HEK293 (cell line): Measurements from ENCODE around the gene CRACDL.

ENCODE experiments used
- CTCF ChIA-PET: fragments of 350-600 bp; formaldehyde crosslinking; extraction: SDS; loops from one replicate; lab custom pipeline; 2021; ENCODE audit warnings: antibody characterized with exemption; lab: Yijun Ruan, JAX
- POLR2A ChIA-PET: fragments of 300-600 bp; formaldehyde crosslinking; extraction: SDS; loops from one replicate; lab custom pipeline; 2020; ENCODE audit warnings: antibody characterized with exemption, inconsistent platforms; lab: Yijun Ruan, JAX
- H3K27ac ChIP-seq: fragments of 200-500 bp; sonication (Bioruptor generic); 2 replicates; pipeline ENCODE4 v1.5.1; 2014; ENCODE audit warnings: low read depth, low read length, control low read depth, inconsistent platforms; ENCODE audit errors: extremely low read depth
- H3K36me3 ChIP-seq, 2 experiments: fragments of 200-500 bp in 1 of 2; sonication (Bioruptor generic) in 1 of 2; 1 replicate in 1 of 2; 2 replicates in 1 of 2; pipeline ENCODE4 v1.5.1; 2014 to 2017; ENCODE audit warnings: inconsistent platforms in 2 of 2, low read length in 2 of 2; ENCODE audit not compliant: control insufficient read depth in 2 of 2, insufficient read depth in 1 of 2
- H3K4me1 ChIP-seq: fragments of 200-500 bp; sonication (Bioruptor generic); 2 replicates; pipeline ENCODE4 v1.5.1; 2014; ENCODE audit warnings: mild to moderate bottlenecking, low read length, inconsistent platforms; ENCODE audit not compliant: control insufficient read depth, insufficient read depth
- H3K4me3 ChIP-seq: 2 replicates; pipeline ENCODE4 v1.5.1; 2011; ENCODE audit warnings: low read depth, mild to moderate bottlenecking, control low read depth, low read length, moderate library complexity
- H3K9me3 ChIP-seq: fragments of 200-500 bp; sonication (Bioruptor generic); 2 replicates; pipeline ENCODE4 v1.5.1; 2014; ENCODE audit warnings: low read depth, low read length, inconsistent platforms; ENCODE audit not compliant: control insufficient read depth, insufficient read depth
- GLIS2 ChIP-seq: fragments of 450-650 bp; formaldehyde crosslinking; IDR thresholded peaks from 2 replicates; pipeline ENCODE4 v1.5.1; 2016; ENCODE audit warnings: missing biosample characterization, missing genetic modification characterization
- SP2 ChIP-seq: fragments of 450-650 bp; formaldehyde crosslinking; IDR thresholded peaks from 2 replicates; pipeline ENCODE4 v1.5.1; 2016; ENCODE audit warnings: missing biosample characterization, missing genetic modification characterization
- SP7 ChIP-seq: fragments of 450-650 bp; formaldehyde crosslinking; IDR thresholded peaks from 2 replicates; pipeline ENCODE4 v1.5.1; 2016; ENCODE audit warnings: missing biosample characterization, missing genetic modification characterization
- ZBTB1 ChIP-seq: fragments of 450-650 bp; formaldehyde crosslinking; IDR thresholded peaks from 2 replicates; pipeline ENCODE4 v1.5.1; 2016; ENCODE audit warnings: missing biosample characterization, missing genetic modification characterization
- ZBTB21 ChIP-seq: fragments of 450-650 bp; formaldehyde crosslinking; IDR thresholded peaks from 2 replicates; pipeline ENCODE4 v1.5.1; 2017; ENCODE audit warnings: missing biosample characterization, missing genetic modification characterization
- ZNF155 ChIP-seq: fragments of 450-650 bp; formaldehyde crosslinking; IDR thresholded peaks from 2 replicates; pipeline ENCODE4 v1.5.1; 2016; ENCODE audit warnings: missing biosample characterization, missing genetic modification characterization
- ZNF157 ChIP-seq: fragments of 450-650 bp; formaldehyde crosslinking; IDR thresholded peaks from 2 replicates; pipeline ENCODE4 v1.5.1; 2016; ENCODE audit warnings: missing biosample characterization, missing genetic modification characterization
- ZNF416 ChIP-seq: fragments of 450-650 bp; formaldehyde crosslinking; IDR thresholded peaks from 2 replicates; pipeline ENCODE4 v1.5.1; 2016; ENCODE audit warnings: missing biosample characterization, missing genetic modification characterization
- ZNF560 ChIP-seq: fragments of 450-650 bp; formaldehyde crosslinking; IDR thresholded peaks from 2 replicates; pipeline ENCODE4 v1.5.1; 2017; ENCODE audit warnings: missing biosample characterization, missing genetic modification characterization, borderline replicate concordance
- ZNF585B ChIP-seq: fragments of 450-650 bp; formaldehyde crosslinking; IDR thresholded peaks from 2 replicates; pipeline ENCODE4 v1.5.1; 2016; ENCODE audit warnings: missing biosample characterization, missing genetic modification characterization
- ZNF624 ChIP-seq: fragments of 450-650 bp; formaldehyde crosslinking; IDR thresholded peaks from 2 replicates; pipeline ENCODE4 v1.5.1; 2017; ENCODE audit warnings: missing biosample characterization, missing genetic modification characterization
- ZNF626 ChIP-seq: fragments of 450-650 bp; sonication (Bioruptor Pico); formaldehyde crosslinking; IDR thresholded peaks from 2 replicates; pipeline ENCODE4 v1.5.1; 2018; ENCODE audit warnings: missing biosample characterization, missing genetic modification characterization, inconsistent platforms
- ZNF658 ChIP-seq: fragments of 450-650 bp; formaldehyde crosslinking; IDR thresholded peaks from 2 replicates; pipeline ENCODE4; 2016; ENCODE audit warnings: missing biosample characterization, missing genetic modification characterization
- ZNF747 ChIP-seq: fragments of 450-650 bp; formaldehyde crosslinking; IDR thresholded peaks from 2 replicates; pipeline ENCODE4 v1.5.1; 2016; ENCODE audit warnings: missing biosample characterization, missing genetic modification characterization
- ZNF785 ChIP-seq: fragments of 450-650 bp; formaldehyde crosslinking; IDR thresholded peaks from 2 replicates; pipeline ENCODE4 v1.5.1; 2016; ENCODE audit warnings: missing biosample characterization, missing genetic modification characterization
- ZNF830 ChIP-seq: fragments of 450-650 bp; IDR thresholded peaks from 2 replicates; pipeline ENCODE4 v1.5.0; 2018; ENCODE audit warnings: missing biosample characterization, missing genetic modification characterization, low read depth, mild to moderate bottlenecking, moderate library complexity
- TF ChIP-seq, protein P1 (sequence below): fragments of 450-650 bp; formaldehyde crosslinking; IDR thresholded peaks from 2 replicates; pipeline ENCODE4; 2016; ENCODE audit warnings: missing biosample characterization, missing genetic modification characterization
- TF ChIP-seq, protein P2 (sequence below): fragments of 450-650 bp; IDR thresholded peaks from 2 replicates; pipeline ENCODE4 v1.5.1; 2018; ENCODE audit warnings: missing biosample characterization, mild to moderate bottlenecking, missing genetic modification characterization
- TF ChIP-seq, protein P3 (sequence below): fragments of 450-650 bp; formaldehyde crosslinking; IDR thresholded peaks from 2 replicates; pipeline ENCODE4 v1.5.1; 2016; ENCODE audit warnings: missing biosample characterization, missing genetic modification characterization, low read depth
- TF ChIP-seq, protein P4 (sequence below): fragments of 450-650 bp; formaldehyde crosslinking; IDR thresholded peaks from 2 replicates; pipeline ENCODE4 v1.5.1; 2016; ENCODE audit warnings: missing biosample characterization, missing genetic modification characterization
- TF ChIP-seq, protein P5 (sequence below): fragments of 450-650 bp; formaldehyde crosslinking; IDR thresholded peaks from 2 replicates; pipeline ENCODE4 v1.5.1; 2016; ENCODE audit warnings: missing biosample characterization, missing genetic modification characterization

CRACDL gene

DNA sequence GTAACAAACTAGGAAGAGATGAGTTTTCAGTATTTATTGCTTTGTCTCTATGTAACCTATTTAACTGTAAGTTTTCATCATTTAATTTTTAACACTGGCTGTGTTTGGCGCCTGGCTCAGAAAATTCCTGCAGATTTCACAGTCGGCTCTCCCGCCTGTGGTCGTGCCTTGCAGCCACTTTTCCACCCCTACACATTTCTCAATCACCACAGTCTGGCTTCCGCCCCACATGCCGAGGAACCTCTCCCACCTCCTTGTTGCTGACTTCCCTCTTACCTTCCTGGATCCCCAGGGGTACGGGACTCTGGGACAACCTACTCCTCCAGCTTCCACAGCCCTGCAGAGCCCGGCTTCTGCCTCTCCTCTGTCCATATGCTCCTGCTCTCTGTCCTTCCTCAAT lies 163.5 kb downstream of the CRACDL start (continued):
- TF ChIP-seq ZNF626 (tag by site-specific recombination): no peak
- no peak for TF ChIP-seq ZNF416 (tag by site-specific recombination)
- TF ChIP-seq SP7: no peak
- TF ChIP-seq, protein P1, sequence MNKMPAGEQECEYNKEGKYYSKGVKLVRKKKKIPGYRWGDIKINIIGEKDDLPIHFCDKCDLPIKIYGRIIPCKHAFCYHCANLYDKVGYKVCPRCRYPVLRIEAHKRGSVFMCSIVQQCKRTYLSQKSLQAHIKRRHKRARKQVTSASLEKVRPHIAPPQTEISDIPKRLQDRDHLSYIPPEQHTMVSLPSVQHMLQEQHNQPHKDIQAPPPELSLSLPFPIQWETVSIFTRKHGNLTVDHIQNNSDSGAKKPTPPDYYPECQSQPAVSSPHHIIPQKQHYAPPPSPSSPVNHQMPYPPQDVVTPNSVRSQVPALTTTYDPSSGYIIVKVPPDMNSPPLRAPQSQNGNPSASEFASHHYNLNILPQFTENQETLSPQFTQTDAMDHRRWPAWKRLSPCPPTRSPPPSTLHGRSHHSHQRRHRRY (tag by site-specific recombination): no peak
- TF ChIP-seq SP2 (tag by site-specific recombination): no peak
- no peak for TF ChIP-seq ZBTB21
- no peak for TF ChIP-seq ZNF785 (tag by site-specific recombination)
- no peak for TF ChIP-seq ZNF585B (tag by site-specific recombination)
- no peak for TF ChIP-seq ZBTB1 (tag by site-specific recombination)
- no peak for TF ChIP-seq ZNF747 (tag by site-specific recombination)

DNA sequence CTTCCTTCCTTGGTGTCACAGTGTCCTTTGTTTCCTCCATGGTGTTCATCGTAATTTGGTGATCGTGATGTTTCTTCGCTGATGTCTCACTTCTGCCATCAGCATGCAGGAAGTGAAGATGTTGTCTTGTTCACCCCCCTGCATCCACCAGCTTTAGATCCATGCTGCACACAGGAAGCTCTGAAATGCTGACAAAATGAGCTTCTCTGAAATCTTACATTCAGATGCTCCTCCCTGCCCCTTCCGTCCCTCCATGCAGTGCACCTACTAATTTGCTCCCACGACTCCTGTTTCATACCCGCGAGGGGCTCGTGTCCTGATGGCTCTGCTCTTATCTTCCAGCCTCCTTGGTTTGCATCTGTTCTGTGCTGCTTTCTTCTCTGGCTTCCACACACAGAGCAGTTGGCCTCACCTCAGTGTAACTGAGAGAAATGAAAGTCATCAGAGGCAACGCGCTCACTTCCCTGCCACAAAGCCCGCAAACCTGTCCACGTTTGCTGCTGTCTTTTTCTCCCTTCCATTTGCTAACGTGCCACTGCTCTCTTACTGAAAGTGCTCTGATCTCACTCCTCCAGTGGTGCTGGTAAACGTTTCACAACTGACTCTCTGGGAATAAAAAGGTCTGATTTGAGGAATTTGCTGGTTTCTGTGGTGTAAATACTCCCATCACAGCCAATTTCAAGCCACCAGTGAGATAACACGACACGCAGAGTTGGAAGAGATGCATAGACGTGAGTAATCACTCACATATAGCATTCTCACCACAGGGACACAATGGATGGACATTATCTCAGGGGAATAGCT lies 164.1 kb downstream of the CRACDL start:
- no peak overlapping the region for H3K4me3 ChIP-seq
- ChIA-PET POLR2A (no interaction called here), CTCF (interaction anchor here (0.7 kb wide), 1 partner anchor 360 kb away, joined by 3 read pairs; no protein-coding TSS in a partner anchor)
- H3K9me3 ChIP-seq: no peaks in the 10 kb centered on the region
- no peaks in the 10 kb centered on the region for H3K36me3 ChIP-seq
- no peak overlapping the region for H3K27ac ChIP-seq
- TF ChIP-seq ZBTB1 (tag by site-specific recombination) (no peak), ZNF658 (tag by site-specific recombination) (no peak), ZNF157 (tag by site-specific recombination) (no peak), ZNF560 (tag by site-specific recombination) (no peak), GLIS2 (tag by site-specific recombination) (no peak), ZNF155 (no peak), ZNF624 (tag by site-specific recombination) (no peak), ZNF830 (tag by site-specific recombination) (no peak)
- TF ChIP-seq, protein P2, sequence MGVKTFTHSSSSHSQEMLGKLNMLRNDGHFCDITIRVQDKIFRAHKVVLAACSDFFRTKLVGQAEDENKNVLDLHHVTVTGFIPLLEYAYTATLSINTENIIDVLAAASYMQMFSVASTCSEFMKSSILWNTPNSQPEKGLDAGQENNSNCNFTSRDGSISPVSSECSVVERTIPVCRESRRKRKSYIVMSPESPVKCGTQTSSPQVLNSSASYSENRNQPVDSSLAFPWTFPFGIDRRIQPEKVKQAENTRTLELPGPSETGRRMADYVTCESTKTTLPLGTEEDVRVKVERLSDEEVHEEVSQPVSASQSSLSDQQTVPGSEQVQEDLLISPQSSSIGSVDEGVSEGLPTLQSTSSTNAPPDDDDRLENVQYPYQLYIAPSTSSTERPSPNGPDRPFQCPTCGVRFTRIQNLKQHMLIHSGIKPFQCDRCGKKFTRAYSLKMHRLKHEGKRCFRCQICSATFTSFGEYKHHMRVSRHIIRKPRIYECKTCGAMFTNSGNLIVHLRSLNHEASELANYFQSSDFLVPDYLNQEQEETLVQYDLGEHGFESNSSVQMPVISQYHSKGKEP (tag by site-specific recombination): no peak
- TF ChIP-seq, protein P3, sequence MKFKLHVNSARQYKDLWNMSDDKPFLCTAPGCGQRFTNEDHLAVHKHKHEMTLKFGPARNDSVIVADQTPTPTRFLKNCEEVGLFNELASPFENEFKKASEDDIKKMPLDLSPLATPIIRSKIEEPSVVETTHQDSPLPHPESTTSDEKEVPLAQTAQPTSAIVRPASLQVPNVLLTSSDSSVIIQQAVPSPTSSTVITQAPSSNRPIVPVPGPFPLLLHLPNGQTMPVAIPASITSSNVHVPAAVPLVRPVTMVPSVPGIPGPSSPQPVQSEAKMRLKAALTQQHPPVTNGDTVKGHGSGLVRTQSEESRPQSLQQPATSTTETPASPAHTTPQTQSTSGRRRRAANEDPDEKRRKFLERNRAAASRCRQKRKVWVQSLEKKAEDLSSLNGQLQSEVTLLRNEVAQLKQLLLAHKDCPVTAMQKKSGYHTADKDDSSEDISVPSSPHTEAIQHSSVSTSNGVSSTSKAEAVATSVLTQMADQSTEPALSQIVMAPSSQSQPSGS (tag by site-specific recombination): no peak
- TF ChIP-seq, protein P4, sequence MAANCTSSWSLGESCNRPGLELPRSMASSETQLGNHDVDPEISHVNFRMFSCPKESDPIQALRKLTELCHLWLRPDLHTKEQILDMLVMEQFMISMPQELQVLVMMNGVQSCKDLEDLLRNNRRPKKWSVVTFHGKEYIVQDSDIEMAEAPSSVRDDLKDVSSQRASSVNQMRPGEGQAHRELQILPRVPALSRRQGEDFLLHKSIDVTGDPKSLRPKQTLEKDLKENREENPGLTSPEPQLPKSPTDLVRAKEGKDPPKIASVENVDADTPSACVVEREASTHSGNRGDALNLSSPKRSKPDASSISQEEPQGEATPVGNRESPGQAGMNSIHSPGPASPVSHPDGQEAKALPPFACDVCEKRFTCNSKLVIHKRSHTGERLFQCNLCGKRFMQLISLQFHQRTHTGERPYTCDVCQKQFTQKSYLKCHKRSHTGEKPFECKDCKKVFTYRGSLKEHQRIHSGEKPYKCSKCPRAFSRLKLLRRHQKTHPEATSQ: no peak
- TF ChIP-seq, protein P5, sequence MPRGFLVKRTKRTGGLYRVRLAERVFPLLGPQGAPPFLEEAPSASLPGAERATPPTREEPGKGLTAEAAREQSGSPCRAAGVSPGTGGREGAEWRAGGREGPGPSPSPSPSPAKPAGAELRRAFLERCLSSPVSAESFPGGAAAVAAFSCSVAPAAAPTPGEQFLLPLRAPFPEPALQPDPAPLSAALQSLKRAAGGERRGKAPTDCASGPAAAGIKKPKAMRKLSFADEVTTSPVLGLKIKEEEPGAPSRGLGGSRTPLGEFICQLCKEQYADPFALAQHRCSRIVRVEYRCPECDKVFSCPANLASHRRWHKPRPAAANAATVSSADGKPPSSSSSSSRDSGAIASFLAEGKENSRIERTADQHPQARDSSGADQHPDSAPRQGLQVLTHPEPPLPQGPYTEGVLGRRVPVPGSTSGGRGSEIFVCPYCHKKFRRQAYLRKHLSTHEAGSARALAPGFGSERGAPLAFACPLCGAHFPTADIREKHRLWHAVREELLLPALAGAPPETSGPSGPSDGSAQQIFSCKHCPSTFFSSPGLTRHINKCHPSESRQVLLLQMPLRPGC (tag by site-specific recombination): no peak
- TF ChIP-seq, all 188 proteins: peak for 0
- H3K4me1 ChIP-seq: no peaks in the 10 kb centered on the region
